Endothelial cell of umbilical vein (primary cell): ENCODE measurements around the gene ADAP1.

Source experiments
- CTCF ChIP-seq, 2 donors: IDR thresholded peaks; 1 replicate in 1 of 2; 2 replicates in 1 of 2; pipeline ENCODE4 v1.5.1; 2011; ENCODE audit warnings: low read length in 2 of 2, mild to moderate bottlenecking in 2 of 2, moderate library complexity in 2 of 2, control low read depth in 1 of 2, inconsistent platforms in 1 of 2, low read depth in 1 of 2; ENCODE audit not compliant: insufficient read depth in 1 of 2; ENCODE audit errors: extremely low read depth in 1 of 2
- EZH2 ChIP-seq: IDR thresholded peaks from 2 replicates; pipeline ENCODE4 v1.6.1; 2012; ENCODE audit warnings: borderline replicate concordance, low read depth, mild to moderate bottlenecking, moderate library complexity, low read length, inconsistent platforms; ENCODE audit not compliant: severe bottlenecking
- FOS ChIP-seq: IDR thresholded peaks from 2 replicates; pipeline ENCODE4 v1.6.1; 2011; ENCODE audit warnings: mild to moderate bottlenecking, low read length, moderate library complexity, borderline replicate concordance; ENCODE audit not compliant: insufficient read depth
- MYC ChIP-seq: IDR thresholded peaks from one replicate; pipeline ENCODE4 v1.6.1; 2011; ENCODE audit warnings: mild to moderate bottlenecking, low read depth, low read length
- POLR2A ChIP-seq: IDR thresholded peaks from 2 replicates; pipeline ENCODE4 v1.6.1; 2012; ENCODE audit warnings: low read depth, mild to moderate bottlenecking, control low read depth, low read length

DNA sequence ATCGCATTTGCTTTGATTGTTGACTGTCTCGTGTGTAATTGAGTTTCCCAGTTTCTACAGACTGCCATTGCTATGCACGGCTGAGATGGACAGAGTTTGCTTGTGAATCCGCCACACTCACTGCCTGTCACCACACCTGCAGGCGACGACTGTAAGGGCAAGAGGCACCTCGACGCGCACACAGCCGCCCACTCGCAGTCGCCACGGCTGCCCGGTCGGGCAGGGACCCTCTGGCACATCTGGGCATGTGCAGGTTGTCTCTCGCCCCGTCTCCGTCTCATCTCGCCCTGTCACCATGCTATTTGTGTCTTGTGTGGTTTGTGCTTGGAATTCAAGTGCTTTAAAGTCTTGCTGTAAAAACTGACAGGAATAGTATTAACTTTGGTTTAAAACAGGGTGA is 104.7 kb downstream of the ADAP1 start:
- TF ChIP-seq CTCF (IDR thresholded peaks at IDR 0.05; ENCODE audit: extremely low read depth in 1 of 2, insufficient read depth in 1 of 2, low read depth in 1 of 2, low read length in 2 of 2) (no peak), EZH2 (no peak), FOS (no peak), POLR2A (no peak), MYC (no peak)
